GM13976 (cell line): ENCODE measurements around the gene PPP2R2D.

ENCODE experiments used
- DNase-seq: peaks from one replicate; pipeline ENCODE4 v3.0.0; 2012; ENCODE audit warnings: low spot score
- in situ Hi-C: fragments of 300-500 bp; cut with MboI; formaldehyde crosslinking; loops from one replicate; pipeline ENCODE4 v1.12.0; 2022; ENCODE audit warnings: low sequenced_read_pairs, mixed read lengths, inconsistent platforms; ENCODE audit not compliant: unreplicated experiment
- TF ChIP-seq, protein P1 (sequence below): IDR thresholded peaks from 2 replicates; pipeline ENCODE4 v1.5.1; 2012; ENCODE audit warnings: borderline replicate concordance, mild to moderate bottlenecking; ENCODE audit not compliant: insufficient read depth; ENCODE audit errors: extremely low read depth, missing control alignments, control extremely low read depth

Gene PPP2R2D

GRCh38 chr10:131855461-131856401 is 45.1 kb upstream of the PPP2R2D start:
- TF ChIP-seq, protein P1, sequence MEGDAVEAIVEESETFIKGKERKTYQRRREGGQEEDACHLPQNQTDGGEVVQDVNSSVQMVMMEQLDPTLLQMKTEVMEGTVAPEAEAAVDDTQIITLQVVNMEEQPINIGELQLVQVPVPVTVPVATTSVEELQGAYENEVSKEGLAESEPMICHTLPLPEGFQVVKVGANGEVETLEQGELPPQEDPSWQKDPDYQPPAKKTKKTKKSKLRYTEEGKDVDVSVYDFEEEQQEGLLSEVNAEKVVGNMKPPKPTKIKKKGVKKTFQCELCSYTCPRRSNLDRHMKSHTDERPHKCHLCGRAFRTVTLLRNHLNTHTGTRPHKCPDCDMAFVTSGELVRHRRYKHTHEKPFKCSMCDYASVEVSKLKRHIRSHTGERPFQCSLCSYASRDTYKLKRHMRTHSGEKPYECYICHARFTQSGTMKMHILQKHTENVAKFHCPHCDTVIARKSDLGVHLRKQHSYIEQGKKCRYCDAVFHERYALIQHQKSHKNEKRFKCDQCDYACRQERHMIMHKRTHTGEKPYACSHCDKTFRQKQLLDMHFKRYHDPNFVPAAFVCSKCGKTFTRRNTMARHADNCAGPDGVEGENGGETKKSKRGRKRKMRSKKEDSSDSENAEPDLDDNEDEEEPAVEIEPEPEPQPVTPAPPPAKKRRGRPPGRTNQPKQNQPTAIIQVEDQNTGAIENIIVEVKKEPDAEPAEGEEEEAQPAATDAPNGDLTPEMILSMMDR = no peak

DNA sequence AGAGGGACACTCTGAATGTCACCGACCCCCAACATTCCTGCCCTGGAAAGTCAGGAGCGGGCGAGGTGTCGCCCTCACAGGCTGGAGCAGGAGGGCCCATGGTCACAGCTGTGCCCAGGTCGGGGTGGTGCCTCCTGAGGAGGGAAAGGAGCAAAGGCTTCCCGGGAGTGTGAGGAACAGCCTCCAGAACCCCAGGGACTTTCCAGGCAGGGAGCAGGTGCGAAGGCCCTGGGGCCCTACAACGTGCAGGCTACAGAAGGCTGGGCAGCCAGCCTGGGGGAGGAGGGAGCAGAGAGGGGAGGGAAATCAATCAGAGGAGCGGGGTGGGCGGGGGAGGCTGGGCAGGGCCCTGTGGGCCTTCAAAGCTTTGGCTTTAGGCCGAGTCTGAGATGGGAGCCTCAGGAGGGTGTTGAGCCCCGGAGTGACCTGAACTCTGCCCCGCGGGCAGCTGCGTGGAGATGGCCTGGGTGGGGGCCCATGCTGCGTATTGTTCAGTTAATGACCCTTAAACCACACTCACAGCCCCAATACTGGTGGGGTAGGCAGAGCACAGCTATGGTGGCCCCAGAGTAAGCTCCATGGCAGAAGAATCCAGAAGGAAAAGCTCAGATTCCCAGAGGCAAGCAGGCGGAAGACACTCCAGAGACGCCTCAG is 44.2 kb upstream of the PPP2R2D start:
- in situ Hi-C loops = no loop called here
- no peak for DNase-seq
- TF ChIP-seq, protein P1 = no peak

More at GRCh38 chr10:131855461-131856401, 45.1 kb upstream of the PPP2R2D start:
- no peak for DNase-seq
- in situ Hi-C loops = no loop called here

GRCh38 chr10:131857156-131858117 is 43.4 kb upstream of the PPP2R2D start:
- DNase-seq = no peak
- in situ Hi-C loops = no loop called here
- TF ChIP-seq, protein P1 = no peak

DNA sequence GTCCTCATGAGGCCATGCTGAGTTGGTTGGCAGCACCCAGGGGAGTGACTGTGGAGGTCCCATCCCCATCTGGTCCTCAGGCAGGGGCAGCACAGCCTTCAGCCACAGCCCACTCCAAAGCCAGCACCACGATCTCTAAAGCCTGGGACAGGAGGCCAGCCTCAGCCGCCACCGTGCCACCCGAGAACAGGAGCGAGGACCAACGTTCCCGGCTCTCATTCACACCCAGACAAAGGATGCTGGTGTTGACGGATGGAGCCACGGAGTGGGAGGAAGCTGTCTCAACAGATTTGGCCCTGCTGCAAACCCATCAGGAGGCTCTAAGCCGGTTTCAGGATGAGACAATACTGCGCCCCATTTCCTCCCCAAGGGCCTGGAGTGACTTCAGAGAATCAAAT is 42.7 kb upstream of the PPP2R2D start:
- in situ Hi-C loops = no loop called here
- no peak for DNase-seq
- TF ChIP-seq, protein P1 = no peak

DNA sequence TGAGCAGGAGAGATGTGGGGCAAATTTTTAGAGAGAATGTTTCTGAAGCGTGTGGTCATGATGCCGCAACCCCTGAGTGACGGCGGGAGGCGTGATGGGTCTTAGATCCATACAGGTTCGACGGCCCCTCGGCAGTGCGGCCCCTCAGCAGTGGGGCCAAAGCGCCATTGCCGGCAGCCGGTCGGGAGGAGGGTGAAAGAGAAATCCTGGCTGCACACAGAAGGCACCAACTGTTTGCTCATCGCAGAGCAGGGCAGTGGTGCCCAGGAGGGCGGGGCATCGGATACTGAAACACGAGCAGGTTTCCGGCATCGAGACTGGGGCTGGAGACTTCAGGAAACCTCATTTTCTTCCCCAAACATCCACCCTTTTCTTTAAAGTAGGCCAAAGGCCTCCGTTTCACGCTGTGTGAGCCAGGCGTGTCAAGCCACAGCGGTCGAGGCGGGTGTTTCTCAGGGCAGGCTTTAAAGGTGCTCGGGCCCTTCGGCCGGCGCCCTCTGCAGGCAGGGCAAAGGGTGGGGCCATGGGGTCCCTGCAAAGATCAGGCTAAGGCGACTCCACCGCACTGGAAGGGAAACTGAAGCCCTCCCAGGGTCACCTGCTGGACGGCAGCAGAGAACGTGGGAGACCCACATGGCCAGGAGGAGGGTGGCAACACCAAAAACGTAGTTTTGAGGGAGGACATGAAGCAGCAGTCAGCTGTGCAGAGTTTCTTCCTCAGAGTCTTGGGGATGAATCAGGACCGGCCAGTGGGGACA is 42.0 kb upstream of the PPP2R2D start:
- no peak for DNase-seq
- TF ChIP-seq, protein P1 = no peak
- in situ Hi-C loops = no loop called here
